Suprapubic skin (tissue), 4 donors: ENCODE measurements around the gene NINJ1.

Source experiments
- POLR2A ChIP-seq, 2 donors: fragments of 450-650 bp; IDR thresholded peaks; one replicate each; pipeline ENCODE4 v1.6.1; 2017; ENCODE audit warnings: antibody characterized with exemption in 2 of 2, mild to moderate bottlenecking in 2 of 2, moderate library complexity in 2 of 2
- POLR2AphosphoS5 ChIP-seq, 3 donors: sonication (generic); formaldehyde crosslinking; IDR thresholded peaks; one replicate each; pipeline ENCODE4 v1.6.1; 2017; ENCODE audit warnings: antibody characterized with exemption in 3 of 3

DNA sequence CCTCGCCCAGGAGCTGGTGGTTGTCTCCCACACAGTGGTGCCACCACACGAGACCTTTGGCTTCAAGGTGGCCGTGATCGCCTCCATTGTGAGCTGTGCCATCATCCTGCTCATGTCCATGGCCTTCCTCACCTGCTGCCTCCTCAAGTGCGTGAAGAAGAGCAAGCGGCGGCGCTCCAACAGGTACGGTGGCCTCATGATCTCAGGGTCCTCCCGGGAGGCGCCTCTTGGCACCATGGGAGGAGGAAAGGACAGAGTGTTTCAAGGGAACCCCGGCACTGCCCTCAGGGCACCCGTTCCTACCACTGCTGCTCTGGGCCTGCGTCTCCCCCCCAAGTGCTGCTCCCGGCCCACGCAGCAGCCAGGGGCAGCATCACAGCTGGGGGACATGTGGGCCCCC, 56.2 kb downstream of the NINJ1 start:
- TF ChIP-seq POLR2AphosphoS5 (IDR thresholded peaks at IDR 0.05) (no peak), POLR2A (IDR thresholded peaks at IDR 0.05) (no peak)
